HUDEP-2 (cell line): ENCODE results near the gene KRT7.
A peak's percentile ranks its signal among the peaks of the same experiment; 100 is the strongest.
"Not testable (repeated sequence)": the region's sequence is repeated elsewhere in the genome, so short reads cannot be mapped to it uniquely, and the experiment has no call there.

ENCODE experiments used
- DNase-seq, 76 experiments: peaks; one replicate each; lab custom pipeline; 2025; ENCODE audit not compliant: unreplicated experiment in 76 of 76; lab: John Stamatoyannopoulos, UW

KRT7 gene

GRCh38 chr12:52254180-52254964, 21.3 kb downstream of the KRT7 start:
- no peak for DNase-seq

GRCh38 chr12:52254965-52255751, 22.1 kb downstream of the KRT7 start:
- DNase-seq = no peak

GRCh38 chr12:52255926-52256583, 23.0 kb downstream of the KRT7 start:
- no peak for DNase-seq

GRCh38 chr12:52256584-52256935, 23.5 kb downstream of the KRT7 start:
- DNase-seq = no peak

- no peak for DNase-seq
Measured at GRCh38 chr12:52257074-52257551, 24.1 kb downstream of the KRT7 start.

- DNase-seq = not testable (repeated sequence)
Measured at GRCh38 chr12:52257922-52258321, 24.9 kb downstream of the KRT7 start.

- DNase-seq = no peak
Measured at GRCh38 chr12:52258335-52258901, 25.4 kb downstream of the KRT7 start.

- DNase-seq = no peak
Measured at GRCh38 chr12:52259657-52260243, 26.7 kb downstream of the KRT7 start.

GRCh38 chr12:52260361-52261207, 27.5 kb downstream of the KRT7 start:
- DNase-seq = peak in 9 of 76 experiments; percentile 6 to 61 (median 22)

GRCh38 chr12:52261208-52261484, 28.1 kb downstream of the KRT7 start:
- DNase-seq = no peak

GRCh38 chr12:52262286-52262685, 29.2 kb downstream of the KRT7 start:
- no peak for DNase-seq

GRCh38 chr12:52263761-52264434, 30.9 kb downstream of the KRT7 start:
- DNase-seq = no peak

- no peak for DNase-seq
Measured at GRCh38 chr12:52264435-52264825, 31.4 kb downstream of the KRT7 start.

- no peak for DNase-seq
Measured at GRCh38 chr12:52266514-52266913, 33.5 kb downstream of the KRT7 start.

- DNase-seq = no peak
Measured at GRCh38 chr12:52267266-52267665, 34.2 kb downstream of the KRT7 start.

- no peak for DNase-seq
Measured at GRCh38 chr12:52267699-52268098, 34.7 kb downstream of the KRT7 start.

GRCh38 chr12:52268212-52268611, 35.2 kb downstream of the KRT7 start:
- DNase-seq = no peak

- no peak for DNase-seq
Measured at GRCh38 chr12:52270541-52271070, 37.6 kb downstream of the KRT7 start.

- DNase-seq = no peak
Measured at GRCh38 chr12:52271158-52271557, 38.1 kb downstream of the KRT7 start.
